B cell (primary cell): ENCODE measurements around the gene RAB31.

ENCODE experiments used
- CTCF ChIP-seq: fragments of 200-600 bp; IDR thresholded peaks from one replicate; pipeline ENCODE4 v1.8.0; 2022; ENCODE audit warnings: antibody characterized with exemption, mild to moderate bottlenecking
- EZH2 ChIP-seq: IDR thresholded peaks from 2 replicates; pipeline ENCODE4 v1.6.1; 2012; ENCODE audit warnings: borderline replicate concordance, low read depth, mild to moderate bottlenecking, moderate library complexity, low read length; ENCODE audit not compliant: insufficient read depth, poor library complexity, severe bottlenecking

DNA sequence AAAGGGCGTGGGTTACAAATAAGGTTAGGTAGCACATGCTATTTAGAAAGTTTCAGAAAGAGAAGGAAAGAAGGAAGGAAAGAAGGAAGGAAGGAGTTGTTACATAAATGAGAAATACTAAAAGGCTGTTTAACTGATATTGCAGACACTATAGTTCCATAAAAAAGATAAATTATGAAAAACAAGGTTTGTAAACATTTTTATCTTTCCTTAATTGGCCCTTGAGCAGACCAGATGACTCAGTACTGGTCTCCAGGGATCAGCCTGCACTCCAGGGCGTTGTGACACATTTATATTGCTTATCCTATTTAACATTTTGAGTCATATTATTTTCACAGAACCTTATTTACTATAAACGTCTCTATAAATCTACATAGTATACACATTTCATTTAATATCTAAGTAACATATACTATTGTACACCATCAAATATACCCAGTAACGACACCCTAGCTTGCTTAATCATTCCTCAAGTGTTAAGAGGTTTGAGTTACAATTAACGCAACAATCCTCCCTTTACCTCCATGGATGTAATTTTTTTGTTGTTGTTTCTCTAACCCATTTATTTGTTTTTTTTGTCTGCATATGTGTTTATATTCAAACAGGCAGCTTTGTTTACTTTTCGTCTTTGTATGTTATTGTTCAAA is 2.8 kb upstream of the RAB31 start:
- TF ChIP-seq CTCF (no peak), EZH2 (no peak)
